ENCODE measurements around the gene NLRP3. TPM values are rescaled to one million over a fixed set of nuclear protein-coding genes. Genes with fewer than 3 reads are reported as not detected.

Gene NLRP3
- total and polyA plus RNA-seq, 2 of the 13 experiments (the other 11 are each of a cell fraction or from before 2014, with no cell fraction given), result not detected

GRCh38 chr1:247487057-247487456, 71.1 kb downstream of the NLRP3 start (continued):
- TF ChIP-seq DBP (CRISPR knock-in tag; IDR thresholded peaks at IDR 0.05; ENCODE audit: not compliant biosample characterization), result no peak
- TF ChIP-seq IKZF1 (IDR thresholded peaks at IDR 0.05), result no peak

- intact Hi-C loops (cut with micrococcal nuclease; ENCODE audit: unreplicated experiment), result no loop called here
- POLR2A ChIA-PET, result no interaction called here
- FAIRE-seq, result no peak
- TF ChIP-seq ZNF441 (CRISPR knock-in tag; IDR thresholded peaks at IDR 0.05; ENCODE audit: borderline replicate concordance) (no peak), AGO1 (IDR thresholded peaks at IDR 0.05; ENCODE audit: low read depth, low read length, poor library complexity, severe bottlenecking) (no peak), CHD2 (IDR thresholded peaks at IDR 0.05; ENCODE audit: low read depth, low read length) (no peak), ZNF274 (CRISPR knock-in tag; IDR thresholded peaks at IDR 0.05) (no peak), DPF2 (CRISPR knock-in tag; IDR thresholded peaks at IDR 0.05; ENCODE audit: borderline replicate concordance, low read depth) (no peak), CTCF (CRISPR knock-in tag; IDR thresholded peaks at IDR 0.05) (no peak), CSRNP2 (CRISPR knock-in tag; conservative IDR thresholded peaks at IDR 0.05; ENCODE audit: low read depth) (no peak), REST (IDR thresholded peaks at IDR 0.05; ENCODE audit: borderline replicate concordance in 1 of 2, low read depth in 1 of 2, low read length in 2 of 2) (no peak), GRHL1 (CRISPR knock-in tag; conservative IDR thresholded peaks at IDR 0.05) (no peak), KDM5B (CRISPR knock-in tag; IDR thresholded peaks at IDR 0.05; ENCODE audit: borderline replicate concordance) (no peak), ZNF777 (CRISPR knock-in tag; IDR thresholded peaks at IDR 0.05) (no peak), ZNF546 (CRISPR knock-in tag; conservative IDR thresholded peaks at IDR 0.05) (no peak)
Observed at GRCh38 chr1:247491328-247491727, 75.4 kb downstream of the NLRP3 start.

More at GRCh38 chr1:247491328-247491727, 75.4 kb downstream of the NLRP3 start:
- no peak for ATAC-seq
- Histone ChIP-seq H3K27ac (ENCODE audit: extremely low read length, insufficient read depth, low read length) (no peak overlapping the region), H3K27me3 (ENCODE audit: control insufficient read depth in 1 of 2, insufficient read depth in 2 of 2, low read length in 2 of 2) (no peaks in the 10 kb centered on the region; a peak in 1 of 5 replicates), H3K4me2 (ENCODE audit: low read depth, low read length) (no peak overlapping the region), H3K4me1 (ENCODE audit: insufficient read depth, low read length) (no peaks in the 10 kb centered on the region), H3K79me2 (ENCODE audit: insufficient read depth, low read length) (no peaks in the 10 kb centered on the region), H3K4me3 (replicated peaks in 1 of 3; ENCODE audit: insufficient read depth in 1 of 3, low read depth in 2 of 3, low read length in 3 of 3) (no peak overlapping the region), H2AFZ (ENCODE audit: low read length) (no peak overlapping the region), H3K9me3 (ENCODE audit: low read length) (no peaks in the 10 kb centered on the region), H4K20me1 (ENCODE audit: insufficient read depth, low read length) (no peaks in the 10 kb centered on the region), H3K36me3 (replicated peaks in 1 of 2; ENCODE audit: control insufficient read depth in 1 of 2, insufficient read depth in 2 of 2, low read length in 2 of 2) (no peaks in the 10 kb centered on the region), H3K9ac (ENCODE audit: insufficient read depth, low read depth, low read length) (no peak overlapping the region)
- in situ Hi-C loops (cut with HindIII; ENCODE audit: extremely low pct_ligation_motif_present, low pct_unique_long_range_greater_than_20kb), result no loop called here
- CTCF ChIA-PET (ENCODE audit: low intra/inter-chr PET ratio, low total read pairs), result no interaction called here
- WGBS (ENCODE audit: low lambda C conversion rate), result 14% methylated on average over 1 of the region's 12 CpGs
- no TSS peak for BruUV-seq (replicated peaks)
- no peak for DNase-seq (ENCODE audit: low spot score)

All from HepG2 (cell line).